PC-3 (cell line): ENCODE results near the gene TAF10. TPM values are rescaled to one million over a fixed set of nuclear protein-coding genes. Genes with fewer than 3 reads are reported as not detected.

Source experiments
- ATAC-seq: fragments of 200-7000 bp; cut with Tn5 transposase; 2 replicates; pipeline ENCODE4 v1.9.1; 2020; ENCODE audit warnings: mild to moderate bottlenecking, moderate library complexity
- Bru-seq: library from RNA; stranded (reverse); fragments of 400-500 nt; gene quantifications from one replicate; lab custom pipeline; 2021; lab: Mats Ljungman, UMichigan
- BruChase-seq, 2 experiments: library from RNA; stranded (reverse); fragments of 400-500 nt; gene quantifications; one replicate each; lab custom pipeline; 2021; lab: Mats Ljungman, UMichigan
- BruUV-seq: library from RNA; stranded (reverse); fragments of 400-500 nt; replicated peaks from 2 replicates; lab custom pipeline; 2021; lab: Mats Ljungman, UMichigan
- CTCF ChIA-PET: fragments of 300-600 bp; sonication (Branson Sonifier 250); formaldehyde crosslinking; loops from one replicate; lab custom pipeline; 2022; ENCODE audit warnings: antibody characterized with exemption; lab: Charles Lee
- POLR2A ChIA-PET: fragments of 300-600 bp; sonication (Branson Sonifier 250); formaldehyde crosslinking; loops from one replicate; lab custom pipeline; 2022; ENCODE audit warnings: antibody characterized with exemption; ENCODE audit not compliant: unreplicated experiment; lab: Charles Lee
- DNase-seq: peaks from one replicate; pipeline ENCODE4 v3.0.0-alpha.2; 2015
- H2AFZ ChIP-seq: fragments of 300-600 bp; sonication (generic); 2 replicates; pipeline ENCODE4 v1.6.0; 2016; ENCODE audit warnings: antibody characterized with exemption, low read length
- H3F3A ChIP-seq: fragments of 300-600 bp; sonication (generic); one replicate; pipeline ENCODE4 v1.6.0; 2017; ENCODE audit warnings: antibody characterized with exemption, low read length, control low read depth, mild to moderate bottlenecking; ENCODE audit not compliant: unreplicated experiment
- H3K27ac ChIP-seq: fragments of 300-600 bp; sonication (generic); 2 replicates; pipeline ENCODE4 v1.5.1; 2016; ENCODE audit warnings: mild to moderate bottlenecking, low read length
- H3K27me3 ChIP-seq: fragments of 300-600 bp; sonication (generic); 2 replicates; pipeline ENCODE4 v1.6.1; 2016; ENCODE audit warnings: low read length, mixed read lengths
- H3K36me3 ChIP-seq: fragments of 300-600 bp; sonication (generic); 2 replicates; pipeline ENCODE4 v1.6.1; 2016; ENCODE audit warnings: low read depth, mixed run types, low read length, mixed read lengths
- H3K4me1 ChIP-seq: fragments of 300-600 bp; sonication (generic); 2 replicates; pipeline ENCODE4 v1.5.1; 2016; ENCODE audit warnings: low read length; ENCODE audit not compliant: insufficient read depth
- H3K4me2 ChIP-seq: fragments of 300-600 bp; sonication (generic); 2 replicates; pipeline ENCODE4 v1.6.0; 2016; ENCODE audit warnings: low read length
- H3K4me3 ChIP-seq: fragments of 300-600 bp; sonication (generic); 2 replicates; pipeline ENCODE4 v1.5.1; 2016; ENCODE audit warnings: mild to moderate bottlenecking, low read length, mixed read lengths
- H3K79me2 ChIP-seq: fragments of 300-600 bp; sonication (generic); 2 replicates; pipeline ENCODE4 v1.6.1; 2017; ENCODE audit warnings: low read length, mixed read lengths
- H3K9ac ChIP-seq: fragments of 300-600 bp; sonication (generic); 2 replicates; pipeline ENCODE4 v1.6.0; 2016; ENCODE audit warnings: mild to moderate bottlenecking, low read length
- H3K9me2 ChIP-seq: fragments of 300-600 bp; sonication (generic); replicated peaks from 2 replicates; pipeline ENCODE4 v1.6.1; 2016; ENCODE audit warnings: mixed run types, low read length, mixed read lengths
- H3K9me3 ChIP-seq: fragments of 300-600 bp; sonication (generic); 2 replicates; pipeline ENCODE4 v1.6.1; 2016; ENCODE audit warnings: low read length, mixed read lengths
- H4K20me1 ChIP-seq: fragments of 300-600 bp; sonication (generic); 2 replicates; pipeline ENCODE4 v1.6.1; 2016; ENCODE audit warnings: low read length, mixed read lengths
- EZH2 ChIP-seq: fragments of 300-600 bp; sonication (generic); IDR thresholded peaks from one replicate; pipeline ENCODE4 v1.6.1; 2017; ENCODE audit warnings: antibody characterized with exemption, mild to moderate bottlenecking, low read length; ENCODE audit not compliant: unreplicated experiment
- EZH2phosphoT487 ChIP-seq: fragments of 300-600 bp; sonication (generic); IDR thresholded peaks from 2 replicates; pipeline ENCODE4 v1.6.1; 2018; ENCODE audit warnings: mild to moderate bottlenecking, antibody characterized with exemption, low read length, borderline replicate concordance
- intact Hi-C: fragments of 100-400 bp; cut with micrococcal nuclease; formaldehyde crosslinking; loops from 2 replicates; pipeline ENCODE4 v1.9.0; 2023
- long read RNA-seq: library from polyadenylated mRNA; unstranded; transcript quantifications from one replicate; pipeline ENCODE4 v2.0.0, GENCODE V29; 2021; ENCODE audit not compliant: unreplicated experiment
- total RNA-seq: library from RNA; depleted of rRNA; stranded (reverse); fragments of >200 nt; gene quantifications from 2 replicates; pipeline ENCODE4 v1.2.3, GENCODE V29; 2014; rRNA removed
- TF ChIP-seq, protein P1 (sequence below): fragments of 300-600 bp; sonication (generic); conservative IDR thresholded peaks from 2 replicates; pipeline ENCODE4 v1.5.1; 2017; ENCODE audit warnings: antibody characterized with exemption, low read depth, mild to moderate bottlenecking, low read length

Gene TAF10
- total RNA-seq (102 and 128 TPM in 2 replicates), Bru-seq, nascent RNA (percentile 46 among the genes with signal in this experiment), BruChase-seq, experiment 1, labeled RNA remaining after a 6-hour chase (percentile 57 among the genes with signal in this experiment), BruChase-seq, experiment 2, labeled RNA remaining after a 2-hour chase (percentile 59 among the genes with signal in this experiment)
- long read RNA-seq, full-length matches to known transcripts: 52 of 65 reads
- long read RNA-seq, partial matches to known transcripts: 4 of 65 reads
- long read RNA-seq, other reads (novel, unspliced or antisense): 9 of 65 reads

- Histone ChIP-seq H3K36me3 (peaks cover 25% of the 10 kb centered on the region; the same call in 1 of the 2 replicates), H3K4me2 (peak within 1 kb of the TSS; percentile 90), H3K79me2 (peaks cover 22% of the 10 kb centered on the region), H3F3A (no peaks in the 10 kb centered on the region), H3K27me3 (no peaks in the 10 kb centered on the region), H3K9ac (peak within 1 kb of the TSS; percentile 80), H3K4me1 (peaks cover 17% of the 10 kb centered on the region), H3K4me3 (peak within 1 kb of the TSS; percentile 85), H2AFZ (peak within 1 kb of the TSS; percentile 86), H4K20me1 (no peaks in the 10 kb centered on the region), H3K9me3 (no peaks in the 10 kb centered on the region), H3K9me2 (no peaks in the 10 kb centered on the region), H3K27ac (peak within 1 kb of the TSS; percentile 83)
- ATAC-seq (peak; percentile 95), DNase-seq (peak; percentile 92)
- BruUV-seq: TSS peak; percentile 73
- TF ChIP-seq EZH2 (no peak), EZH2phosphoT487 (no peak)
- TF ChIP-seq, protein P1, sequence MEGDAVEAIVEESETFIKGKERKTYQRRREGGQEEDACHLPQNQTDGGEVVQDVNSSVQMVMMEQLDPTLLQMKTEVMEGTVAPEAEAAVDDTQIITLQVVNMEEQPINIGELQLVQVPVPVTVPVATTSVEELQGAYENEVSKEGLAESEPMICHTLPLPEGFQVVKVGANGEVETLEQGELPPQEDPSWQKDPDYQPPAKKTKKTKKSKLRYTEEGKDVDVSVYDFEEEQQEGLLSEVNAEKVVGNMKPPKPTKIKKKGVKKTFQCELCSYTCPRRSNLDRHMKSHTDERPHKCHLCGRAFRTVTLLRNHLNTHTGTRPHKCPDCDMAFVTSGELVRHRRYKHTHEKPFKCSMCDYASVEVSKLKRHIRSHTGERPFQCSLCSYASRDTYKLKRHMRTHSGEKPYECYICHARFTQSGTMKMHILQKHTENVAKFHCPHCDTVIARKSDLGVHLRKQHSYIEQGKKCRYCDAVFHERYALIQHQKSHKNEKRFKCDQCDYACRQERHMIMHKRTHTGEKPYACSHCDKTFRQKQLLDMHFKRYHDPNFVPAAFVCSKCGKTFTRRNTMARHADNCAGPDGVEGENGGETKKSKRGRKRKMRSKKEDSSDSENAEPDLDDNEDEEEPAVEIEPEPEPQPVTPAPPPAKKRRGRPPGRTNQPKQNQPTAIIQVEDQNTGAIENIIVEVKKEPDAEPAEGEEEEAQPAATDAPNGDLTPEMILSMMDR: peak; percentile 48
- ChIA-PET POLR2A (interaction anchor here (0.6 to 0.7 kb wide), 2 partner anchors 71 to 81 kb away, joined by 3 to 5 read pairs; partner anchors contain the start of gene MRPL17), CTCF (no interaction called here)
- intact Hi-C loops: loop anchor here (1.0 to 5.0 kb wide), 2 partner anchors 9 to 55 kb away; partner anchors contain the start of genes ILK and RRP8
These were observed at the start of gene TAF10 for GRCh38 chr11:6612213-6613041. Gene TAF10 (minus strand): TSS chr11:6612216. CDS start chr11:6612189, 27 bp downstream.

DNA sequence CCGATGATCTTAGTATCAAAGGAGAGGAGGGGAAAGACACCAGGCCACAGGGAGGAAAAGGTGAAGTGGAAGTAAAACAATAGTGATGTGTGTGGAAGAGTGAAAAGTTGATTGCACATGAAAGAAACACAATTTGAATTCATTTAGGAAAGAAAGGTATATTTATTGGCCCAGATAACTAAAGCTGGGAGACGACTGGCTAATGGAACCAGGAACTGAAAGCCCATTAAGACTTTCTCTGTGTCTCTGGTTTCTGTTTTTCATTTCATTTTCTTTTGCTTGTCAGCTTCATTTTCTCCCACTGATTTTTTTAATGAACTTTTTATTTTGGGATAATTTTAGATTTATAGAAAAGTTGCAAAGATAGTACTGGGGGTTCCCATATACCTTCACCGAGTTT lies 48.7 kb upstream of the TAF10 start:
- DNase-seq (no peak), ATAC-seq (no peak)
- Histone ChIP-seq H3K4me2 (no peak overlapping the region), H4K20me1 (no peaks in the 10 kb centered on the region), H3K4me3 (no peak overlapping the region), H3K27ac (no peak overlapping the region), H3K4me1 (no peaks in the 10 kb centered on the region), H2AFZ (no peak overlapping the region), H3K9ac (no peak overlapping the region), H3F3A (no peaks in the 10 kb centered on the region), H3K27me3 (peaks cover 18% of the 10 kb centered on the region), H3K79me2 (no peaks in the 10 kb centered on the region), H3K36me3 (no peaks in the 10 kb centered on the region), H3K9me3 (no peaks in the 10 kb centered on the region), H3K9me2 (no peaks in the 10 kb centered on the region)
- intact Hi-C loops: no loop called here
- TF ChIP-seq, protein P1: no peak
- TF ChIP-seq EZH2 (no peak), EZH2phosphoT487 (no peak)
- BruUV-seq: no TSS peak
- ChIA-PET POLR2A (no interaction called here), CTCF (no interaction called here)
